ENCODE data around the gene IGSF6.
A peak's percentile ranks its signal among the peaks of the same experiment; 100 is the strongest.
"Not testable (repeated sequence)": the region's sequence is repeated elsewhere in the genome, so short reads cannot be mapped to it uniquely, and the experiment has no call there.

IGSF6 gene

DNA sequence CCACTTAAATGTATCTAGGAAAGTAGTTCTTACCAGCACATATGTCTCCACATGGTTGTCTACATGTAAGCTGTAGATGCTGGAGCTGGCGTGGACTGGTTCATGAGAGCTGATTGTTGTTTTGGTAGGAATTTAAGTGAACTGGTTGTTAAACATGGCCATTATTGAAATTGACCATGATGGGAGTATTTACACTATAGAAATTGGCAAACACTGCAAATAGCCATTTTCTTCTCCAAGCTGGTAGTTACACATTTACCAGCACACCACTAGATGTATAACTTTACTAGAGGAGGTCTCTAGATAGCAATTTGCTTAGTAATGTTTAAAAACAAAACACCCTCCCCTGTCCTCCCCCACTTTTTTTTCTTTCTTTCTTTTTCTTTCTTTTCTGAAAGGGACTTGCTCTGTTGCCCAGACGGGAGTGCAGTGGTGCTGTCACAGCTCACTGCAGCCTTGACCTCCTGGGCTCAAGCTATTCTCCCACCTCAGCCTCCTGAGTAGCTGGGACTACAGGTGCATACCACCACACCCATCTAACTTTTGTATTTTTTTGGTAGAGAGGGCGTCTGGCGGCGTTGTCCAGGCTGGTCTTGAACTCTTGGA is 24.2 kb downstream of the IGSF6 start:
- DNase-seq, result no peak

DNA sequence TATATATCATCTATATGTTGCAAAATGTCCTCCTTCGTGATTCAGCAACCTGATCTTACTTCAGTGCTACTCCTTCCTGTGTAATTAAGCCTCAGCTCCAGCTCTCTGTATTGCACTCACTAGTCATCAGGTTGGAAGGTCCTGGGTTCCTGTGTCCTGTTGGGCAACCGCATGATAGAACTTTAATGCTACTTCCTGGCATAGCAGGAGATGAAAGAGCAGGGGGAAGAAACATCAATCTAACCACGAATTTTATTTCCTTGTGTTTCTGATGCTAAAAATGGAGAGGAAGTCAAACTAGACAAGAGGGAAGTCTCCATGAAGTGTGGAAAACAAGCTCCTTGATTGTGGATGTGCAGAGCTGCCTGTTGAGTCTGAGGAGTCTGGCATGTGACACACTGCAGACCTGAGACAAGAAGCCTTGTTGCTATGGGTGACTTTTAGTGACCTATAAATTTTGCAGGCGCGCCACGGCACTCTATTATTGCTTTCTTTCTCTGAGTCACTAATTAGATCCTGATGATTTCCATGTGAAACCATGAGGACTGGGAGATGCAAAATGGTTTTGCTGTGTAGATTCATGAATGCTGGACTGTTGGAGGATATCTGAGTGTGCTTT is 25.6 kb downstream of the IGSF6 start:
- peak; percentile 39 for DNase-seq

DNA sequence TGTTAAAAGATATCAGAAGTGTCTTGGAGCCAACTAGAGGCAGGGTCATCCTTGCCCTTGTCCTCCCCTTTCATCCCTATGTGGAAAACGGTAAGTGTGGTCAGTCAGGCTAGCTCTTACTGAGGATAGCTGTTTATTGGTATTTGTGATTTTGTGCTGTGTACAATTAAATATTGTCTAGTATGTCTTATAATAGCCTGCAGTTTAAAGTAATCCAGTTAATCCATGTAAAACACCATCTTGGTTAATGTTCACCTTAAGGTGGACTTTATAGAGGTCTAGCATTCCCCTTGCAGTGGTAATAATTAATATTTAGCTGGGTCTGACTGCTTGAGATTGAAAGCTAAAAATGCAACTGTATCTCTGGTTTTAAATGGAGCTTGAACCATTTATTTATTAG is 27.4 kb downstream of the IGSF6 start:
- DNase-seq, result no peak

DNA sequence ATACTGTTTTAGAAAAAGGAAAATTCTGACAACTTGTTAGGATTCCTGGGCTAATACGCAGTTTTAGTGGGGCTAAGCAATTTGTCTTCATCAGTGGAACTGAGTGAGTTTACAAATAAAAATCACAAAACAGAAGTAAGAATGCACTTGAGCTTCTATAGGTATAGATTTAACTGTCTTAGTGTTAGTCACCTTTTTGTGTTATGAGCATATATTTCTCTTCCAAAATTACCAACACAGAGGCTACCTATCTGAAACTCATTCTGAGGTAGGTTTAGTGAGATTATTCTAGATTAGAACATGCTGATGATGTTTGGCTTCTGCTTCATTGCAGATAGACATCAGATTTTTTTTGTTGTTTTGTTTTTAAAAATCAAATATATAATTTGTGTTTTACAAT is 29.9 kb downstream of the IGSF6 start:
- no peak for DNase-seq

DNA sequence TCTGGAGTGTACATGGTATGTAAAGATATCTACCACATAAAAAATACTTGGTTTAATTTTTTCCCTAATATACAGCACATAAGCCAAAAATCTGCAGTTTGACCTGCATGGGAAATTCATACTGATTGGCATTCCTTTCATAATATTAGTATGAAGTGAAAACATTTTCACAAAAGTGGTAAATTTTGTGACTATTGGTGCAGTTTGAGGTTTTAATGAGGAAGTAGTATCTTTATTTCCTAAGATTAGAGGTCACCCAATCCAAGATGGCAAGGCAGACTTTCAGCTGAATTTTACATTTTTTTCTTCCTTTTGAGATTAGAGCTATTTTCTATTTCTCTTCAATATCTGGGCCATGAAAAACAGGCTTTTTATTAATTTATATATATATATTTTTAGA is 31.8 kb downstream of the IGSF6 start:
- no peak for DNase-seq

DNA sequence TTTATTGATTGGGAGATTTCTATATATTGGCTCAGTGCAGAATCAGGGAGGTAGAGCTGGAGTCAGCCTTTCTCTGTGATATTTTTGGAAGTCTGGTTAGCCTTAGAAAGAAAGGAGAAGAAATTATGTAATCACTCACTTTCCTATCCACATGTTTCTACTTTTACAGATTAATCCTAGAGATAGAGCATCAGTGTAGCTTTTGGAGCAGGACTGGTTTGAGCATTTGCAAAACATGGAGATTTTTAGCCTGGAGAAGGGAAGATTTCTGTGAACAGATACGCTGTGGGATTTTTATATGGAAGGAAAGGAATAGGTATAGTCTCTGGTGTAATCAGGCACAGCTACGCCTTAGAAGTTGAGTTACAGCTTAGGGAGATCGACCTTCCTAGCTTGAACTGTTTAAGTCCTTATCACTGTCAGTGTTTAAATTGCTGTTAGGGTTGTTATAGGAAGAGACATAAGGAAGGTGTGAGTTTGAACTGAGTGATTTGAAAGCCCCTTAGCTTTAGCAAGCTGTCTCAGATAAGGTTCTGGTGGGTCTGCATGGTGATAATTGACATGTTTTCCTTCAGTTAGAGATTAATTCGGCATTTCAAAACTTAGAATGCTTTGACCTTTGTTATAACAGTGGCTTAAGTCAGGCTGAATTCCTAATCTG is 32.5 kb downstream of the IGSF6 start:
- no peak for DNase-seq

DNA sequence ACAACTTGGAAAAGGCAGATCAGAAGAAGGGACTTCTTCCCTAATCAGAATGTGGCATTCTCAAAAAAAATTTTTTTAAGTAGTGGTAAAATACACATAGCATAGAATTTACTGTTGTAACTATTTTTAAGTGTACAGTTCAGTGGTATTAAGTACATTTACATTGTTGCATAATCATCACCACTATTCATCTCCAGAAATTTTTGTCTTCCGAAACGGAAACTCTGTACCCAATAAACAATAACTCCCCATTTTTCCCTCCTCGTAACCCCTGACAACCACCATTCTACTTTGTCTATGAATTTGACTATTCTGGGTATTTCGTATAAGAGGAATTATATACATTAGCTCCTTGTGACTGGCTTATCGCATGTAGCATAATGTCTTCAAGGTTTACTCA is 34.1 kb downstream of the IGSF6 start:
- DNase-seq, result no peak

DNA sequence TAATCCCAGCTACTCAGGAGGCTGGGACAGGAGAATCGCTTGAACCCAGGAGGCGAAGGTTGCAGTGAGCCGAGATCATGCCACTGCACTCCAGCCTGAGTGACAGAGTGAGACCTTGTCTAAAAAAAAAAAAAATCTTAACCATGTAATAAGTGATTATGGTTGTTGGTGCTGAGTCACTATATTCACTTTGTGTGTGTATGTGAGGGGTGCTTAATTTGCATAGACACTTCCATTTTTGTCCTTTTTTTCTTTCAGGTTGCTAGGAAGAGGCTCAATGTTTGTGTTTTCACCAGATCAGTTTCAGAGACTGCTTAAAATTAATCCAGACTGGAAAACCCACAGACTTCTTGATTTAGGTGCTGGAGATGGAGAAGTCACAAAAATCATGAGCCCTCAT is 34.8 kb downstream of the IGSF6 start:
- DNase-seq, result no peak

DNA sequence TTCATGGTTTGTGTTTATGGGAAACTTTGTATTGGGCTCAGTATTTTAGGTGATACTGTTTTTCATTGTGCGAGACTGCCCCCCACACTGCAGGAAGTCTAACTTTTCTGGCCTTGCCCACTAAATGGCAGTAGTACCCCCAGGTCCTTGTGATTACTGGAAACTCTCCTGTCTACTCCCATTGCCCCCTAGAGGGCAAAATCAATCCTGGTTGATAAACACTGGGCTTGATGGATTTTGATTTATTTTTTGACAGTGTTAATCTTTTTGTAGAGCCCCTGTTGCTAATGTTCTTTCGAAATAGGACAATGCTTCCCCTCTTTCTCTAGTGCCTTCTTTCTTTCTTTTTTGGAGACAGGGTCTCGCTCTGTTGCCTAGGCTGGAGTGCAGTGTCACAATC is 37.5 kb downstream of the IGSF6 start:
- DNase-seq, result no peak

DNA sequence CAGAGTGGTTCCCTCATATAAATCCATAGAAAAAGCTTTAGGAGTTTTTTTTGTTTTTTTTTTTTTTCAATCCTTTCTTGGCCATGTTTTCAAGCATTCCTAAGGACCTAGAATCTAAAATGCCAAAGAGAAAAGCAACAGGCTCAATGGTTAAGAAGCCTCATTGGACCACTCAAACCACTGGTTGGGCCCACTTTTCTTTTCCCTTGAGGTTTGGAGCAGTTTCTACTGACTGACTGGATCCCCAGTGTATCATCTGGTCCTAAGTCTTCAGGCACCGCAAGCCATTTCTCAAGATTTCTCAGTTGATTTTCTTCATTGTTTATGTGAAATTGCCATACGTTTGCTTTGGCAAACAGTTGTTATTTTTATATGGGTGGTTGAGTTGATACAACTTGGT is 38.6 kb downstream of the IGSF6 start:
- no peak for DNase-seq

DNA sequence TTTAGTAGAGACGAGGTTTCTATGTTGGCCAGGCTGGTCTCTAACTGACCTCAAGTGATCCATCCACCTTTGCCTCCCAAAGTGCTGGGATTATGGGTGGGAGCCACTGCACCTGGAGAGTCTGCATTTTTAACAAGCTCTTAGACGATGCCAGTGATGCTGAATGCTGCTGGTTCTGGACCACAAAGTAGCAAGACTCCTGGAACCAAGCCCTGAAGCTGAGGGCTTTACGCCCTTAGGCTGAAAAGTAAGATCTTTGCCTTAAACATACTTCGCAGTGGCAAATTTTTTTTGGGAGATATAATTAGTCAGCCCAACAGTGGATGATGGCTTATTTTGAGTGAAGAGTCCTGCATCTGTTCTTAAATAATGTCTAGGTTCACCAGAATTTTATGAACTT is 39.0 kb downstream of the IGSF6 start:
- no peak for DNase-seq

DNA sequence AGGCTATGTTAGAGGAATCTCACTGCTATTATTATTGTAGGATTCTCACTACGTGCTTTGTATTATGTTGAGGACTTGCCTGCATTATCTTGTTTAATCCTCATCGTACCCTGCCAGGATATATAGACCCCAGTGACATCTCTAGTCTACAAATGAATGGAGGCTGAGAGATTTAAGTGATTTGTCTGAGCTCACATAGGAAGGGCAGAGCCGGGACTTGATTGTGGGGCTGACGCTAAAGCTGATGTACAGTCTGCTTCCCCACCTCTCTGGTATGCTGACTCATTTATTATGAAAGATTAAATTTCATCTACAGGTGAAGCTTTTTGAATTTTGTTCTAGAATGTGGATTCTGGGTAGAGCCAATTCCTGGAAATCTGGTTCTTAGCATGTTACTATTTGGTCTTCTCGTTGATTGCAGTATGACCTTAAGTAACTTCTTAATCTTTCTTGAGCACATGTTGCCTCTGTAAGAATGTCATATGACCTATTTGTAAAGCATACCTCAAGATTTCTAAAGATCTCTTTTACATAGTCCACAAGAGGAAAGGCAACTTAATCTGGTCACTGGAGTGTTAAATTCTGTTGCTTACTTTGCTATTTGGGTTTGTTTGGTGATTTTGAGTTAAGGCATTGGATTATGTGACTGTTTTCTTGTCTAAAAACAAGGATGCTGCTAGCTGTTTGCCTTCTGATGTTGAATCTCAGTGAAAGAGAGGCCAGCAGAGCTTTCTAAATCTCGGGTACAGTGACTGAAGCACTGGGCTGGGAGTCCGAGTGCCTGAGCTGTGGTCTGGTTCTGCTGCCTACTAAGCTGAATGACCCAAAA is 40.6 kb downstream of the IGSF6 start:
- peak; percentile 16 for DNase-seq

DNA sequence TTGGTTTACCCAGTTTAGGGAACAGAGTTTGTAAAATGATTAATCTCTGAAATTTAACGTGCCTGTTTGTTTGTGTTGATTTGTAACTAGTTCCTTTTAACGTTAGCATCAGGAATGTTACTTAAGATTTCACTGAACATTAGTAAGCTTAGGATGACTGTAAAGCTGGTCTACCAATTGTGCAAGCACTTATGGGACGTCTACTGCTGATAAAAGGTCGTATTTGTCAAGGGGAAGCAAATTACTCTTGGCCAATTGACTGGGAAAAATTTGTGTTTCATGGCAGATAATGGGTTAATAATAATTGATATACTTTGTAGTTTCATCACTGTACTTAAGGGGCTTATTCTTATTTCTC is 41.2 kb downstream of the IGSF6 start:
- DNase-seq, result no peak

DNA sequence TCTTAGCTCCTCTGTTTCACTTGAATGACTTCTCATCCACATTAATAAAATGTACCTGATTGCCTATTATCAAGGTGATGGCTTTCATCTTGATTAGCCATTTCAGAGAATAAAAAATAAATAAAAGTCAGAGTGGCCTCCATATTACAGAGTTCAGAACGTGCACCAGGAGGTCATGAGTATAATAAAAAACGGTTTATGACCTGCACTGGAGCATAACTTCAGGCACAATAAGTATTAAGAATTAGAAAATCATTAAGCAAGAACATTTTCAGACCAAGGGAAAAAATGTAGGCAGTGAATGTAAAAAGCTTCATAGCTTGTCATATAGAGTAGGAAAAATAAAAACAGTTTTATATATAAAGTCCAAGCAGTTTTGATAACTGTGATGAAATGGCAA is 41.6 kb downstream of the IGSF6 start:
- DNase-seq, result no peak

DNA sequence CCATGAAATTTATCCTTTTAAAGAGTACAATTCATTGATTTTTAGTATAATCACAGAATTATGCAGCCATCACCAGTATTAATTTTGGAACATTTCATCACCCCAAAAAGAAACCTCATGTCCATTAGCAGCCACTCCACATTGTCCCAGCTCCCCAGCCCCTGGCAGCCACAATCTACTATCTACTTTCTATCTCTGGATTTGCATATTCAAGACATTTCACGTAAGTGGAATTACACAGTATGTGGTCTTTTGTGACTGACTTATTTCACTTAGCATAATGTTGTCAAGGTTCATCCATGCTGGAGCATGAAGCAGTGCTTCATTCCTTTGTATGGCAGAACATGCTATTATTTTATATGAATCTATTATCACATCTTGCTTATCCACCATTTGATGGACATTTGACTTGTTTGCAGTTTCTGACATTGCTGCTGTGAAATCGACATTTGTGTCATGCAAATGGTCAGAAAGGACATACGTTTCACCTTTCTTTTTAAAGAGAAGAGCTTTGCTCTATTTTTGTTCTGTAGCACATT is 42.3 kb downstream of the IGSF6 start:
- no peak for DNase-seq

DNA sequence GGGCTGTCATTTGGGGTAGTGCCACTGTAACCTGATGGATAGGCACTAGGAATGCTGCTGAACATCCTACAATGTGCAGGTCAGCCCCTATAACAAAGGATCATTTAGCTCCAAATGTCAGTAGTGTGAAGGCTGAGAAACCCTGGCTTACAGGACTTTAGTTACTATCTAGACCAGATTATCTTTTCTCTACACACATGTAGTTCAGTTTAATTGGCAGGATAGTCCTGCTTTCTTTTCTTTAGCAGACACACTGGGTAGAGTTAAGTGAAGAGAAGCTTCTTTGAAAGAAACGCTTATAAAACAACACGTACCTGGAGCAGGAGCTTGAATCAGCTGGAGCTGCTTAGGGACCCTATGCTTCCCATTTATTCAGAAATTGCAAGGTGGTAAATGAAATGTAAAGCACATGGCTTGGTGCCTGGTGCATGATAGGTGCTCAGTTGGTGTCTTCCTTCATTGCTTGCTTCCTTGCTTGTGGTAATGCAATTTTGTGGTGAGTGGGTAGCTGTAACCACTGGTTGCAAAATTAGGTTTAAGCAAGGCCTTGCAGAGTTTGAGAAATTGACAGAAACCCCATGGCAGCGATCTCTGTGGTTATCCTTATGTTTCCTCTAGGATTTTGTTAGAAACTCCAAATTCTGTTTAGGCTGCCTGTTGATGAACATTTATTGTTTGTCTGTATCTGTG is 43.6 kb downstream of the IGSF6 start:
- DNase-seq, result no peak

DNA sequence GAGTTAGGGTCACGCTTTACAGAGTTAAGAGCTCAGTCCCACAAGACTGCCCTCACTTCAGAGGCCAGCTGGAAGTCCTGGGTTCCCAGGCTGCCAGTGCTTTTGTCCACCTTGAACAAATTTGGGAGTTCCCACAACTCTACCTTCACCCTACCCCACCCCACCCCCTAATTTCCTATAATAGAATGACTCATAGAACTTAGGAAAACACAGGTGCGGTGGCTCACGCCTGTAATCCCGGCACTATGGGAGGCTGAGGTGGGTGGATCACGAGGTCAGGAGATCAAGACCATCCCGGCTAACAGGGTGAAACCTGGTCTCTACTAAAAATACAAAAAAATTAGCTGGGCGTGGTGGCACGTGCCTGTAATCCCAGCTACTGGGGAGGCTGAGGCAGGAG is 46.6 kb downstream of the IGSF6 start:
- DNase-seq, result not testable (repeated sequence)

DNA sequence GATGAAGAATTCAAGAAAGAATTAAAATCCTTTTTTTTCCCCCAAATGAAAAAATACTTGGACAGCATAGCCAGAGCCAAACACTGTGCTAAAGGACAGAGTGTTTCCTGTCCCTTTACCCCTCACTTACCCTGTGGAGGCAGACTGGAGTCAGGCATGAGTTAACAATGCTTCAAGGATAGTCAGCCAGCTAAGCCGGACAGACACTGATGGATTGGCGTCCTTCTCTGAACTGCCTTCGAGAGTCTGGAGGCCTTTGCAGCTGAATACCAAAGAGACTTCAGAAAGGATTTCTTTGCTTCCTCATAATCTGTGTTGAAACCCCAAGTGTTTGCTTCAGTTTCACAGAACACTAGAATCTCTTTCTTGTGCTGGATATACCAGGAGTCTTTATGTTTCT is 48.5 kb downstream of the IGSF6 start:
- DNase-seq, result no peak

DNA sequence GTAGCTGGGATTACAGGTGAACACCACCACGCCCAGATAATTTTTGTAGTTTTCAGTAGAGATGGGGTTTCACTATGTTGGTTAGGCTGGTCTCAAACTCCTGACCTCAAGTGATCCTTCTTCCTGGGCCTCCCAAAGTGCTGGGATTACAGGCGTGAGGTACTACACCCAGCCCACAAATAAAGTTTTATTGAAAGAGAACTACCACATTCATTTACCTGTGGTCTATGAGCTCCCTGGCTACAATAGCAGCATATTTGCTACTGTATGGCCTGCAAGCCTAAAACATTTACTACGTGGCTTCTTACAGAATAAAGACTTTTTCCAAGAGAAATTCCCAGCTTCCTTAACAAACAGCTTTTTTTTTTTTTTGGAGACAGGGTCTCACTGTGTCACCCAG is 49.6 kb downstream of the IGSF6 start:
- DNase-seq, result no peak

DNA sequence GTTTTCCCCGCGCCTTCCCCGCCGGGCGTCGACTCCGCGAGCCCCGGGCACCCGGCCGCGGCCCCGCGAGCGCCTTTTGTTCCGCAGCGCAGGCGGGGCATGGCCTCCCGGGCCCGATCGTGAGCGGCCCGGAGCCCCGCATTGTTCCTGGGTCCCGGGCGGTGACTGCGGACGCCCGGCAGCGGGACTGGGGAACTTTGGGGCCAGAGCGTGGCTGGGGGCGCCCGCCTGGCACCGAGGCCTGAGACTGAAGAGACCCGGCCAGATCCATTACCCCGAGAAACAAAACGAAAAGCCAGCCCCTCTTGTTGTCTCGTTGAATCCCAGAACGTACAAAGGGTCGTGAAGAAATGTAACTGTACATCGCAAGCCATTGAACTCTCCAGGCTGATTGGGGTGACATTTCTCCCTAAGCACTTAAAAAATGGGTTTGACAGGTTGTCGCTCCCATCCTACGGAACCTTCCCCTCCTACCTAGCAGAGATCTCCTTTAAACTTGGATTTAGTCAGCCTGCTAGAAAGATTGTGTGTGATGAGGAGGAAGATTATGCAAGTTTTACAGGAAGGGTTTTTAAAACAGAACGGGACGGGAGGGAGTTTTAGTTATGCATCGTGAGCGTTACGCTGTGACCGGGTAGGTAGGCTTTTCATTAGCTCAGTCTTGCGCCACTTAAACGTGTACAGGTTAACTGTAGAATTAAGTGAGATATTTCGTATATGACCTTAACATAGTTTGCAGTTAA is 52.2 kb downstream of the IGSF6 start:
- peak; percentile 39 for DNase-seq

DNA sequence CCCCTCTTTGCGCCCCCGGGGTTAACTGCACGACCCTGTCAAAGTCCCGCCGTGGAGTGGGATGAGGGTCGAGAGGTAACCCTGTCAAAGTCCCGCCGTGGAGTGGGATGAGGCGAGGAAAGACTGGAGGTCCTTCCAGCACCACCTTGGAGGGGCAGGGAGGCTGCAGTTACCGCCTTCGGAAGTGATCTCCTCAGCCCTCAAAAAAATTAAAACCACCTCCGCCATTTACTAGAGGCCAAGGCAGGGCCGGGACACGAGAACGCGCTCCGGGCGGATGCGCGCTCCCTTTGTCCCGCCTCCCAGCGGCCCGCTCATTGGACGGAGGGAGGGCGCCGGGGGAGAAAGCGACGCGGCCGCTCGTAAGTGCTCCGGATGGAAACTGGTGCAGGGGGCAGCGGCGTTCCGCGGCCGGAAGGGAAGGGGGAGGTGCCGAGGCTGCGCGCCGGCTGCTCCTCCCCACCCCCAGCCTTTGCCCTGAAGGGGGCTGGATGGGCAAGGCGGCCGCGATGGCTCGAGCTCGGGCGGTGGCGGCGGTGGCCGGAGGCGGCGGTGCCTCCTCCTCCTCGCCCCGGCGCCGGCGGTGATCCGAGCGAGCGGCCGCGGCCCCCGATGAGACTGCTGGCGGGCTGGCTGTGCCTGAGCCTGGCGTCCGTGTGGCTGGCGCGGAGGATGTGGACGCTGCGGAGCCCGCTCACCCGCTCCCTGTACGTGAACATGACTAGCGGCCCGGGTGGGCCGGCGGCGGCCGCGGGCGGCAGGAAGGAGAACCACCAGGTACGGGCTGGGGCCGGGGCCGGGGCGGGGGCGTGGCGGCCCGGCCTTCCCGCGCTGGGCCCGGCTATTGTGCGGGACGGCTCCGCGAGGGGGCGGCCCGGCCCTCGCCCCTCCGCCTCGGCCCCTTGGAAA is 53.0 kb downstream of the IGSF6 start, which contains the start of gene METTL9:
Gene METTL9, plus strand, starts transcription at position 456 of the 909 bp plus-strand sequence. Its CDS starts 157 bp downstream, at position 613.
- DNase-seq, result peak; percentile 94

Measured in CD4-positive, alpha-beta T cell treated with Interleukin-6 for 4 hours (primary cell).